Measurements from ENCODE around the gene MPC2.

Gene MPC2

DNA sequence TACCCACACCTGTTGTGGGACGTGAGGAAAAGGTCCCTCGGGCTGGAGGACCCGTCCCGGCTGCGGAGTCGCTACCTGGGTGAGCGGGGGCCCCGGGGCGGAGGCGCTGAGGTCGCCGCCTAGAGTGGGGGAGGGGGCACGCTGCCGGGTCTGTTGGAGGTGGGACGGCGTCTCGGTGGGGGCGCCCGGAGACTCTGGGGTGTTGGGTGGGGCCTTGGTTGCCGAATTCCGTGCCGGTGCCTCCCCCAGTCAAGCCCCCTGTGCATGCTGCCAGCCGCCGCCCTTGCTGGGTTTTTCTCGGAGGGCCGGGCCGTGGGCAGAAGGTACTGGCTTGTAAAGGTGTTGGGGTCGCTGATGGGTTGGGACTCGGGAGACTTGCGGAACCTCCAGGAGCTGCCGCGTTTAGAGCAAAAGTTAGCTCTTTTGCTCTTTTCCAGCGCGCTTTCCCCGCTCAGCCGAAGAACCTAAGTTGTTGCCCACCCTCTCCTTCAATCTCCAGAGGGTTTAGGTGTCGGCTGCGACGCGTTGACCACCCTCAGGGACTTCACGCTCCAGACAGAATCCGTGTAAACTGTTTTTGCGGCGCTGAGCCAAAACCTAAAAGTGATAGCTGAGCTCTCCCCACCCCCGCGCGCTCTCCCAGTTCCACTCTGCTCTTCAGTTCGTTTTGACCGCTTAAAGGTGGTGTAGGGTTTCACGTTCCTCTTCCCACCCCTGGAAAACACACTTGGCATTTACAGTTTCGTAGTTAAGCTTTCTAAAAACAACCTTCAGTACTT, at the start of gene MPC2:
Gene MPC2 (minus strand): TSS at position 143 of the 779 bp plus-strand sequence. CDS start 1,231 bp downstream, outside the sequence.
- peak; percentile 46 for DNase-seq

DNA sequence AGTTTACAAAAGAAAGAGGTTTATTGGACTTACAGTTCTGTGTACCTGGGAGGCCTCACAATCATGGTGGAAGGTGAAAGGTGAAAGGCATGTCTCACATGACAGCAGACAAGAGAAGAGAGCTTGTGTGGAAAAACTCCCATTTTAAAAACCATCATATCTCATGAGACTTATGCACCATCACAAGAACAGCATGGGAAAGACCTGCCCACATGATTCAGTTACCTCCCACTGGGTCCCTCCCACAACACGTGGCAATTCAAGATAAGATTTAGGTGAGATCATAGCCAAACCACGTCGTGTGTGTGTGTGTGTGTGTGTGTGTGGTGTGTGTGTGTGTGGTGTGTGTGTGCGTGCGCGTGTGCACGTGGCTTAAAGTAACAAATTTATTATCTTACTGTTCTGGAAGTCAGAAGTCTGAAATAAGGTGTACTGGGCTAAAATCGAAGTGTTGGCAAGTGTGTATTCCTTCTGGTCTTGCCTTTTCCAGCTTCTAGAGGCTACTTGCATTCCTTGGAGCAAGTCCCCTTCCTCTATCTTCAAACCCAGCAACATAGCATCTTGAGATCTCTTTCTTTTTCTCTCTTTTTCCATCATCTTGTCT, 48.1 kb upstream of the MPC2 start:
- no peak for DNase-seq

- no peak for DNase-seq
These were observed 47.0 kb upstream of the MPC2 start for GRCh38 chr1:167983797-167984420.

DNA sequence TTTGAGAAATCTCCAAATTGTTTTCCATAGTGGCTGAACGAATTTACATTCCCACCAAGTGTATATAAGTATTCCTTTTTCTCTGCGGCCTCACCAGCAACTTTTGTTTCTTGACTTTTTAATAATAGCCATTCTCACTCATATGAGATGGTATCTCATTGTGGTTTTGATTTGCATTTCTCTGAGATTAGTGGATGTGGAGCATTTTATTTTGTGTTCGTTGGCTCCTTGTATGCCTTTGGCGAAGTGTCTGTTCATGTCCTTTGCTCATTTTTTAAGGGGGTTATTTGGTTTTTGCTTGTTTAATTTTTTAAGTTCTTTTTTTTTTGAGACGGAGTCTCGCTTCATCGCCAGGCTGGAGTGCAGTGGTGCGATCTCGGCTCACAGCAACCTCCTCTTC, 45.1 kb upstream of the MPC2 start:
- DNase-seq = no peak

GRCh38 chr1:167977245-167977644, 40.4 kb upstream of the MPC2 start:
- DNase-seq = no peak

GRCh38 chr1:167974698-167975097, 37.8 kb upstream of the MPC2 start:
- no peak for DNase-seq

GRCh38 chr1:167973832-167974231, 37.0 kb upstream of the MPC2 start:
- no peak for DNase-seq

DNA sequence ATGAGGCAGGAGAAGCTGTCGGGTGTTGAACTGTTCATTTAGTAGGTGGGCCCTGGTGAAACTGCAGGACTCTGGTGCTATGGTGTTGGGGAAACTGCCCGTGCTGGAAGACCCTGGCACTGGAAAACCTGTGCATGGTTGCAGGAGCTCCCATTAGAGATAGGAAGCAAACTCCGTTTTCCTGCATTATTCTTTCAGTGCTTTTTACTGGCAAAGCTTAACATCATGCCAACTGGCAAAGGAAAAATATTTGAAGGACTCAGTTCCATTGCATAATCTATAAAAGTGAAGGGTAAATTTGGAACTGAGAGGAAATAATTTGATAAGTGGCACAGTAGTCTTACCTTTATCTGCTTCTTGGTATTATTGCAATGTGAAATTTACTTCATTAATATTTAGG, 31.7 kb upstream of the MPC2 start:
- DNase-seq = no peak

- no peak for DNase-seq
These were observed 29.2 kb upstream of the MPC2 start for GRCh38 chr1:167966050-167966449.

GRCh38 chr1:167964646-167965045, 27.8 kb upstream of the MPC2 start:
- DNase-seq = no peak

DNA sequence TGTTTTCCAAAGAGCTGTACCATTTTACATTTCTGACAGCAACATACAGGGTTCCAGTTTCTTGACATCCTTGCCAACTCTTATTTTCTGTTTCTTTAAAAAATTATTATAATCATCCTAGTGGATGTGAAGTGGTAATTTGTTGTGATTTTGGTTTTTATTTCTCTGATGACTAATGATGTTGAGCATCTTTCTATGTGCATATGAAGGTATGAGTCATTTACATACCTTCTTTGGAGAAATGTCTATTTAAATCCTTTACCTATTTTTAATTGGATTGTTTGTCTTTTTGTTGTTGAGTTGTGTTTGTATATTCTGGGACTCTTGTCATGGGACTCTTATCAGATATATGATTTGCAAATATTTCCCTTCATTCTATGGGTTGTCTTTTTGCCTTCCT, 20.8 kb upstream of the MPC2 start:
- DNase-seq = no peak

DNA sequence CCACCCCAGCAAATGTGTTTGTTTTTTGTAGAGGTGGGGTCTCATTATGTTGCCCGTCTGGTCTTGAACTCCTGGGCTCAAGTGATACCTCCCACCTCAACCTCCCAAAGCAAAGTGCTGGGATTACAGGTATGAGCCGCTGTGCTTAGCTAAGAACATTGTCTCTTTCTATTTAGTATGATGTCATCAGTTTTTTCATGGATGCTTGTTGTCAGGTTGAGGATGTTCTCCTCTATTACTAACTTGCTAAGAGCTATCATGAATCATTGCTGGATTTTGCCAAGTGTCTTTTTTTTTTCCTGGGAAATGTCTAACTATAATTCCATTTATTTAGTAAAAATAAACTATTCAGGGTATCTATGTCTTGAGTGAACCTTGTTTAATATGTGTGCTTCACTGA, 19.0 kb upstream of the MPC2 start:
- DNase-seq = no peak

- no peak for DNase-seq
These were observed 13.7 kb upstream of the MPC2 start for GRCh38 chr1:167950569-167950968.

- no peak for DNase-seq
These were observed 12.9 kb upstream of the MPC2 start for GRCh38 chr1:167949785-167950184.

DNA sequence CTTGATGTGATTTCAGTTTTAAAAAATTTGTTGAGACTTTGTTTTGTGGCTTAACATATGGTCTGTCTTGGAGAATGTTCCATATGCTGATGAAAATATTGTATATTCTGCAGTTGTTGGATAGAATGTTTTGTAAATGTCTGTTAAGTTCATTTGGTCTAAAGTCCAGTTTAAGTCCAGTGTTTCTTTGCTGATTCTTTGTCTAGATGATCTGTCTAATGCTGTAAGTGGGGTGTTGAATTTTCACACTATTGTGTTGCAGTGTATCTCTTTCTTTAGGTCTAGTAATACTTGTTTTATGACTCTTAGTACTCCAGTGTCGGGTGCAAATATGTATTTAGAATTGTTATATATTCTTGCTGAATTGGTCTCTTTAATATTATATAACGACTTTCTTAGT, 10.9 kb upstream of the MPC2 start:
- no peak for DNase-seq

GRCh38 chr1:167943541-167943940, 6.7 kb upstream of the MPC2 start:
- no peak for DNase-seq

DNA sequence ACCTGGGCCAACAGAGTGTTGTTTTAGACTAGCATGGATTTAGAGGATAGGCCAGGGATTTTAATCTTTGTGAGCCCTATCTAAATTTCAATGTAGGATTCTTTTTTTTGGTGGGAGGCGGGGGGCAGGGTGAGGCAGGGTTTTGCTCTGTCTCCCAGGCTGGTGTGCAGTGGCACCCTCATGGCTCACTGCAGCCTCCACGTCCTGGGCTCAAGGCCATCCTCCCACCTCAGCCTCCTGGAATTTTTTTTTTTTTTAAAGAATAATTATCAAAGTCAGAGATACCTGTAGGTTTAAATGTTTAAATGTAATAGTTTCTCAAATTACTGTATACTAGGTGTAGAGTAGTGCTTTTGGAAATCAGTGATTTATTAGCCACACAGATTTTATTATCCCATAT, 3.4 kb upstream of the MPC2 start:
- no peak for DNase-seq

- no peak for DNase-seq
These were observed 1.3 kb upstream of the MPC2 start for GRCh38 chr1:167938080-167938636.

DNA sequence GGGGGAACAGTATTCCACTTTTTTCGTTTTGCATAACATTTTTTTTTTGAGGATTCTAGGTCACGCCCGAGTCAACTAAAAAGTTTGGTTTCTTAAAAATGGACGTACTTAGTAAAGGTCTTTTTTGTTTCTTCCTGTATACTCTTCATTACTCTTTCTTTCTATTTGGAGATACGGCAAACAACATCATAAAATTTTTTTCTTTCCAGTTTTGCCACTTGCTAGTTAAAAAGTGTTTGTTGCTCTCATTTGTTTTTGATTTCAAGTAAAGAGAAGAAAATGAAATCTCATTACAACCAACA, 788 bp upstream of the MPC2 start:
- no peak for DNase-seq

- peak; percentile 96 for DNase-seq
These were observed 573 bp downstream of the MPC2 start, which contains the start of gene DCAF6 for GRCh38 chr1:167936068-167936929. Gene DCAF6 (plus strand): TSS chr1:167936683. CDS start chr1:167936912, 229 bp downstream.

DNA sequence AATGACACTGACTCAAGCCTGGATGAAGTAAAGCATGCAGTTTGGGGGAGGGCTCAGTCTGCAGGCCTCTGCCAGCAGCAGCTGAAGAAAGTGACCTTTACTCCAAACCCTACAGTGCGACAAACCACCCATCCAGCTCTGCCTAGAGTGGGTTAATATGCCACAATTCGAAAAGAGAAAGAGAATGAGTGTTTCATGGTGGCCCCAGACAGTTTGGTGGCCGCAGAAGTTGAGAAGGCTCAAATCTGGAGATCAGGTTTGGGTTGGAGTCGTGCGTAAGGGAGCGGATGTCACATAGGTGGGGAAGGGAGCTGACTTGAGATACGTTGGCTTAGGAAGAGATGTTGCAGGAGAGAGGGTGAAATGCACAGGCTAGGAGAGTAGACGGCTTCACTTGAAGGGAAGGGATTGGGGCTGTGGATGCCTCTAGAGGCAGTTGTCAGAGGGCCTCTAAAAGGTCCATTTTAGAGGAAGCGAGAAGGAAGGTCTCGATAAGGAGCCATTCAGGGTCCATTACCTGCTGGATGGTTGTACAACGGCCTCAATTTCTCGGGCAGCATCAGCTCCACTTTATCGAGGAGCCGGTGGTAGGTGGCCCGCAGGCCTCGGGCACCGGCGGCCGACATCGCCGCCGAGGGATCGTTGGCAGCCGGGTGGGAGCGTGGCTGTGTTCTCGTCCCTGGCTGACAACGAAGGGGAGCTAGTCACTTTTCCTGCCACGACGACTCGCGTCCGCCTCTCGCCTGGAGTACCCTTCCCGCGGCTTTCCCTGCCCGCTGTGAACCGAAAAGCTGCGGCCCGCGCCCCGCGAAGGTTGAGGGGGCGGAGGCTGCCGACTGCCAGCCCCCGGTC, 1.4 kb downstream of the MPC2 start:
- no peak for DNase-seq
